Liver (tissue), 9 donors: Measurements from ENCODE around the gene UIMC1. TPM values are rescaled to one million over a fixed set of nuclear protein-coding genes. Genes with fewer than 3 reads are reported as not detected.

Experiments
- DNase-seq: peaks from one replicate; pipeline ENCODE4 v3.0.0-alpha.2; 2017; ENCODE audit warnings: low spot score
- H3K27ac ChIP-seq, 2 donors: one replicate each; pipeline ENCODE4 v1.7.0; 2013; ENCODE audit warnings: inconsistent platforms in 2 of 2, low read length in 2 of 2, control low read depth in 1 of 2, low read depth in 1 of 2, mild to moderate bottlenecking in 1 of 2
- H3K27me3 ChIP-seq, 4 donors: one replicate each; pipeline versions ENCODE4 v1.6.1 to v1.7.0; 2013; ENCODE audit warnings: low read length in 3 of 4, inconsistent platforms in 1 of 4, mild to moderate bottlenecking in 1 of 4, moderate library complexity in 1 of 4; ENCODE audit not compliant: control insufficient read depth in 4 of 4, insufficient read depth in 4 of 4
- H3K36me3 ChIP-seq, 4 donors: one replicate each; pipeline versions ENCODE4 v1.6.1 to v1.7.0; 2013; ENCODE audit warnings: low read length in 3 of 4, mild to moderate bottlenecking in 3 of 4, low read depth in 1 of 4, moderate library complexity in 1 of 4; ENCODE audit not compliant: control insufficient read depth in 4 of 4, insufficient read depth in 3 of 4
- H3K4me1 ChIP-seq, 4 donors: one replicate each; pipeline versions ENCODE4 v1.6.1 to v1.7.0; 2013; ENCODE audit warnings: low read length in 3 of 4, mild to moderate bottlenecking in 3 of 4, moderate library complexity in 1 of 4; ENCODE audit not compliant: control insufficient read depth in 4 of 4, insufficient read depth in 4 of 4
- H3K4me3 ChIP-seq, 3 donors: one replicate each; pipeline versions ENCODE4 v1.6.1 to v1.7.0; 2013; ENCODE audit warnings: low read length in 3 of 3, control low read depth in 1 of 3, low read depth in 1 of 3, mild to moderate bottlenecking in 1 of 3
- H3K9ac ChIP-seq, 2 donors: one replicate each; pipeline ENCODE4 v1.7.0; 2013; ENCODE audit warnings: low read length in 2 of 2, mild to moderate bottlenecking in 2 of 2, moderate library complexity in 2 of 2, control low read depth in 1 of 2, low read depth in 1 of 2
- H3K9me3 ChIP-seq, 4 donors: one replicate each; pipeline versions ENCODE4 v1.6.1 to v1.7.0; 2013; ENCODE audit warnings: low read length in 3 of 4; ENCODE audit not compliant: control insufficient read depth in 4 of 4
- CTCF ChIP-seq: fragments of 150-350 bp; IDR thresholded peaks from 2 replicates; pipeline ENCODE4 v1.5.1; 2017; ENCODE audit warnings: improper control_type of control experiment, low read depth, low read length; ENCODE audit not compliant: missing input control
- EGR1 ChIP-seq, 2 donors: IDR thresholded peaks; 2 replicates each; pipeline ENCODE4 v1.6.1; 2016 to 2018; ENCODE audit warnings: antibody characterized with exemption in 2 of 2, low read depth in 2 of 2
- FOXA1 ChIP-seq: IDR thresholded peaks from 2 replicates; pipeline ENCODE4 v1.6.1; 2016; ENCODE audit warnings: antibody characterized with exemption
- FOXA2 ChIP-seq: IDR thresholded peaks from 2 replicates; pipeline ENCODE4 v1.6.1; 2016; ENCODE audit warnings: antibody characterized with exemption
- GABPA ChIP-seq, 2 donors: IDR thresholded peaks in 1 of 2; conservative IDR thresholded peaks in 1 of 2; 2 replicates each; pipeline ENCODE4 v1.6.1; 2016; ENCODE audit warnings: antibody characterized with exemption in 2 of 2, mild to moderate bottlenecking in 1 of 2, moderate library complexity in 1 of 2
- HNF4A ChIP-seq, 2 donors: conservative IDR thresholded peaks; 2 replicates each; pipeline ENCODE4 v1.6.1; 2016; ENCODE audit warnings: antibody characterized with exemption in 2 of 2, mild to moderate bottlenecking in 2 of 2
- HNF4G ChIP-seq: IDR thresholded peaks from 2 replicates; pipeline ENCODE4 v1.6.1; 2016; ENCODE audit warnings: antibody characterized with exemption
- JUND ChIP-seq, 2 donors: IDR thresholded peaks; 2 replicates each; pipeline ENCODE4 v1.6.1; 2016; ENCODE audit warnings: antibody characterized with exemption in 2 of 2
- MAX ChIP-seq: IDR thresholded peaks from 2 replicates; pipeline ENCODE4 v1.6.1; 2016; ENCODE audit warnings: antibody characterized with exemption
- NR2F2 ChIP-seq: IDR thresholded peaks from 2 replicates; pipeline ENCODE4 v1.6.1; 2016; ENCODE audit warnings: antibody characterized with exemption
- RAD21 ChIP-seq, 2 donors: IDR thresholded peaks; 2 replicates each; pipeline ENCODE4 v1.6.1; 2016; ENCODE audit warnings: antibody characterized with exemption in 2 of 2, mild to moderate bottlenecking in 2 of 2
- REST ChIP-seq: IDR thresholded peaks from 2 replicates; pipeline ENCODE4 v1.6.1; 2016; ENCODE audit warnings: antibody characterized with exemption, mild to moderate bottlenecking
- SP1 ChIP-seq: IDR thresholded peaks from 2 replicates; pipeline ENCODE4 v1.6.1; 2018; ENCODE audit warnings: antibody characterized with exemption, mild to moderate bottlenecking
- TAF1 ChIP-seq: conservative IDR thresholded peaks from 2 replicates; pipeline ENCODE4 v1.6.1; 2016; ENCODE audit warnings: antibody characterized with exemption, mild to moderate bottlenecking
- ZBTB33 ChIP-seq: IDR thresholded peaks from 2 replicates; pipeline ENCODE4 v1.6.1; 2016; ENCODE audit warnings: antibody characterized with exemption
- WGBS: extraction: QIAGEN DNeasy Blood & Tissue Kit; methylation state at CpG from one replicate; pipeline ENCODE4 v1.1.7; 2013; 5-methylcytosine and 5-hydroxymethylcytosine counted together
- polyA plus RNA-seq, 2 donors: library from polyadenylated mRNA; stranded (reverse) in 1 of 2; unstranded in 1 of 2; fragments of 200-250 nt in 1 of 2; fragments of >200 nt in 1 of 2; fragmentation: Nextera tagmentation in 1 of 2; extraction: Ambion mirVana in 1 of 2; gene quantifications; one replicate each; pipeline versions ENCODE4 v1.2.1 to v1.2.3, GENCODE V29; 2013 to 2015
- total RNA-seq, 2 donors: library from RNA; depleted of rRNA; stranded (reverse); fragments of >200 nt; gene quantifications; one replicate each; pipeline ENCODE4 v1.2.3, GENCODE V29; 2014
- donor health status: healthy.
- donor health status: healthy.
- donor health status: healthy.
- donor health status: healthy.
- donor health status: healthy.

Gene UIMC1
- total and polyA plus RNA-seq, 4 donors = 5.9 to 26.0 (median 11.7) TPM

- Histone ChIP-seq H3K27me3 (no peaks in the 10 kb centered on the region), H3K27ac (no peak overlapping the region), H3K4me3 (no peak overlapping the region), H3K36me3 (no peaks in the 10 kb centered on the region), H3K4me1 (peaks cover 0 to 10% (median 3%) of the 10 kb centered on the region in 4 donors), H3K9me3 (no peaks in the 10 kb centered on the region), H3K9ac (no peak overlapping the region)
- 85% methylated on average over 20 of the region's 20 CpGs for WGBS
- no peak for DNase-seq
- TF ChIP-seq FOXA1 (no peak), JUND (IDR thresholded peaks at IDR 0.05) (no peak), CTCF (no peak), REST (no peak), HNF4G (no peak), RAD21 (IDR thresholded peaks at IDR 0.05) (no peak), FOXA2 (no peak), NR2F2 (no peak), MAX (no peak), ZBTB33 (no peak)
Measured at GRCh38 chr5:176874198-176874780, 132.3 kb downstream of the UIMC1 start.

GRCh38 chr5:176873541-176874172 lies 132.9 kb downstream of the UIMC1 start:
- no peak overlapping the region for H3K27ac ChIP-seq
- 72% methylated on average over 16 of the region's 16 CpGs for WGBS
- H3K9me3 ChIP-seq = no peaks in the 10 kb centered on the region
- no peaks in the 10 kb centered on the region for H3K36me3 ChIP-seq
- no peak overlapping the region for H3K9ac ChIP-seq
- DNase-seq = no peak
- H3K4me1 ChIP-seq = peaks cover 0 to 10% (median 3%) of the 10 kb centered on the region in 4 donors
- no peaks in the 10 kb centered on the region for H3K27me3 ChIP-seq
- H3K4me3 ChIP-seq = no peak overlapping the region
- TF ChIP-seq TAF1 = no peak
- TF ChIP-seq GABPA (IDR thresholded peaks at IDR 0.05 in 1 of 2, conservative IDR thresholded peaks at IDR 0.05 in 1 of 2) = no peak
- no peak for TF ChIP-seq RAD21 (IDR thresholded peaks at IDR 0.05)
- TF ChIP-seq SP1 = no peak
- TF ChIP-seq JUND (IDR thresholded peaks at IDR 0.05) = no peak
- TF ChIP-seq MAX = no peak
- TF ChIP-seq HNF4A (conservative IDR thresholded peaks at IDR 0.05) = no peak
- no peak for TF ChIP-seq ZBTB33
- TF ChIP-seq EGR1 (IDR thresholded peaks at IDR 0.05; ENCODE audit: low read depth in 2 of 2) = no peak
- TF ChIP-seq REST = no peak
